GM19397 (cell line): Measurements from ENCODE around the gene MRPS6.

ENCODE experiments used
- ATAC-seq: cut with Tn5 transposase; IDR thresholded peaks from one replicate; pipeline ENCODE4 v1.9.1; 2021; ENCODE audit warnings: mild to moderate bottlenecking, moderate library complexity; ENCODE audit not compliant: unreplicated experiment

MRPS6 gene

GRCh38 chr21:34094949-34095348 lies 21.6 kb downstream of the MRPS6 start:
- ATAC-seq: no peak

- no peak for ATAC-seq
Measured at GRCh38 chr21:34097442-34097841, 24.1 kb downstream of the MRPS6 start.

- no peak for ATAC-seq
Measured at GRCh38 chr21:34100337-34100736, 27.0 kb downstream of the MRPS6 start.

GRCh38 chr21:34100790-34101189 lies 27.4 kb downstream of the MRPS6 start:
- ATAC-seq: no peak

GRCh38 chr21:34105947-34106541 lies 32.7 kb downstream of the MRPS6 start:
- ATAC-seq: no peak

GRCh38 chr21:34107606-34108005 lies 34.2 kb downstream of the MRPS6 start:
- ATAC-seq: no peak

- ATAC-seq: no peak
Measured at GRCh38 chr21:34109075-34109474, 35.7 kb downstream of the MRPS6 start.

- ATAC-seq: no peak
Measured at GRCh38 chr21:34110594-34111202, 37.3 kb downstream of the MRPS6 start.

- no peak for ATAC-seq
Measured at GRCh38 chr21:34112316-34113033, 39.1 kb downstream of the MRPS6 start.

- ATAC-seq: no peak
Measured at GRCh38 chr21:34113842-34114241, 40.5 kb downstream of the MRPS6 start.

- ATAC-seq: no peak
Measured at GRCh38 chr21:34115160-34115559, 41.8 kb downstream of the MRPS6 start.

GRCh38 chr21:34116569-34116968 lies 43.2 kb downstream of the MRPS6 start:
- no peak for ATAC-seq

GRCh38 chr21:34120867-34121266 lies 47.5 kb downstream of the MRPS6 start:
- ATAC-seq: no peak

GRCh38 chr21:34122047-34122446 lies 48.7 kb downstream of the MRPS6 start:
- no peak for ATAC-seq

GRCh38 chr21:34123609-34124008 lies 50.2 kb downstream of the MRPS6 start:
- ATAC-seq: no peak

GRCh38 chr21:34126269-34126668 lies 52.9 kb downstream of the MRPS6 start:
- ATAC-seq: no peak

GRCh38 chr21:34126691-34127090 lies 53.3 kb downstream of the MRPS6 start:
- no peak for ATAC-seq

- no peak for ATAC-seq
Measured at GRCh38 chr21:34128124-34128523, 54.7 kb downstream of the MRPS6 start.

- ATAC-seq: no peak
Measured at GRCh38 chr21:34128674-34129038, 55.3 kb downstream of the MRPS6 start.

- ATAC-seq: no peak
Measured at GRCh38 chr21:34129039-34129891, 55.9 kb downstream of the MRPS6 start.

GRCh38 chr21:34129901-34130715 lies 56.7 kb downstream of the MRPS6 start:
- no peak for ATAC-seq
